H9 (cell line): ENCODE results near the gene ZBTB20. TPM values are rescaled to one million over a fixed set of nuclear protein-coding genes. Genes with fewer than 3 reads are reported as not detected.

Experiments
- DNase-seq: peaks from one replicate; pipeline ENCODE4 v3.0.0-alpha.2; 2017
- H2AFZ ChIP-seq: one replicate; pipeline ENCODE4 v1.6.1; 2013; ENCODE audit warnings: mild to moderate bottlenecking, low read length, control low read depth, moderate library complexity
- H2AK5ac ChIP-seq: 2 replicates; pipeline ENCODE4 v1.6.1; 2013; ENCODE audit warnings: low read length, control low read depth, mixed read lengths; ENCODE audit not compliant: insufficient read length
- H2BK120ac ChIP-seq: one replicate; pipeline ENCODE4 v1.6.1; 2013; ENCODE audit warnings: low read depth, mild to moderate bottlenecking, low read length, control low read depth, inconsistent platforms; ENCODE audit not compliant: poor library complexity, severe bottlenecking
- H2BK12ac ChIP-seq: 2 replicates; pipeline ENCODE4 v1.6.1; 2013; ENCODE audit warnings: low read length, control low read depth, mixed read lengths, low read depth; ENCODE audit not compliant: insufficient read length
- H2BK15ac ChIP-seq: 2 replicates; pipeline ENCODE4 v1.6.1; 2013; ENCODE audit warnings: low read depth, low read length, control low read depth
- H2BK20ac ChIP-seq: one replicate; pipeline ENCODE4 v1.6.1; 2013; ENCODE audit warnings: low read depth, mild to moderate bottlenecking, low read length, control low read depth, inconsistent platforms; ENCODE audit not compliant: poor library complexity, severe bottlenecking
- H2BK5ac ChIP-seq: 2 replicates; pipeline ENCODE4 v1.6.1; 2013; ENCODE audit warnings: low read length, control low read depth, mixed read lengths; ENCODE audit not compliant: insufficient read length
- H3K14ac ChIP-seq: 2 replicates; pipeline ENCODE4 v1.6.1; 2013; ENCODE audit warnings: low read length, control low read depth; ENCODE audit not compliant: insufficient read depth
- H3K18ac ChIP-seq: 2 replicates; pipeline ENCODE4 v1.6.1; 2013; ENCODE audit warnings: low read depth, mild to moderate bottlenecking, mixed read lengths, low read length, control low read depth; ENCODE audit not compliant: insufficient read length
- H3K23ac ChIP-seq: 2 replicates; pipeline ENCODE4 v1.6.1; 2013; ENCODE audit warnings: low read length, control low read depth, mixed read lengths, low read depth; ENCODE audit not compliant: insufficient read length
- H3K23me2 ChIP-seq: 2 replicates; pipeline ENCODE4 v1.6.1; 2013; ENCODE audit warnings: low read depth, mild to moderate bottlenecking, mixed read lengths, low read length, control low read depth; ENCODE audit not compliant: insufficient read length, poor library complexity, severe bottlenecking
- H3K27ac ChIP-seq: 2 replicates; pipeline ENCODE4 v1.5.1; 2013; ENCODE audit warnings: low read length, control low read depth, mixed read lengths, low read depth; ENCODE audit not compliant: insufficient read length
- H3K27me3 ChIP-seq: 2 replicates; pipeline ENCODE4 v1.6.1; 2013; ENCODE audit warnings: low read length, control low read depth, inconsistent platforms; ENCODE audit not compliant: insufficient read depth
- H3K4ac ChIP-seq: 2 replicates; pipeline ENCODE4 v1.6.1; 2013; ENCODE audit warnings: low read depth, mild to moderate bottlenecking, control low read depth, inconsistent platforms, low read length, moderate library complexity
- H3K4me1 ChIP-seq: 2 replicates; pipeline ENCODE4 v1.6.1; 2013; ENCODE audit warnings: low read length, control low read depth, inconsistent platforms; ENCODE audit not compliant: insufficient read depth
- H3K4me2 ChIP-seq: 2 replicates; pipeline ENCODE4 v1.6.1; 2013; ENCODE audit warnings: low read length, control low read depth, mixed read lengths; ENCODE audit not compliant: insufficient read length, insufficient read depth
- H3K56ac ChIP-seq: 2 replicates; pipeline ENCODE4 v1.6.1; 2013; ENCODE audit warnings: low read depth, mild to moderate bottlenecking, mixed read lengths, low read length, control low read depth; ENCODE audit not compliant: insufficient read length
- H3K79me1 ChIP-seq: 2 replicates; pipeline ENCODE4 v1.6.1; 2013; ENCODE audit warnings: low read depth, mild to moderate bottlenecking, moderate library complexity, low read length, control low read depth, inconsistent platforms; ENCODE audit not compliant: insufficient read depth, poor library complexity, severe bottlenecking
- H3K79me2 ChIP-seq: 2 replicates; pipeline ENCODE4 v1.6.1; 2013; ENCODE audit warnings: low read length, control low read depth, inconsistent platforms; ENCODE audit not compliant: insufficient read depth
- H3K9ac ChIP-seq: 2 replicates; pipeline ENCODE4 v1.6.1; 2013; ENCODE audit warnings: low read length, control low read depth, mixed read lengths; ENCODE audit not compliant: insufficient read length; ENCODE audit errors: extremely low read depth
- H3K9me3 ChIP-seq: one replicate; pipeline ENCODE4 v1.6.1; 2013; ENCODE audit warnings: low read depth, low read length, inconsistent platforms; ENCODE audit not compliant: control insufficient read depth
- H3T11ph ChIP-seq: one replicate; pipeline ENCODE4 v1.6.1; 2013; ENCODE audit warnings: mild to moderate bottlenecking, low read length, control low read depth, inconsistent platforms
- H4K20me1 ChIP-seq: one replicate; pipeline ENCODE4 v1.6.1; 2013; ENCODE audit not compliant: control insufficient read depth, insufficient read length, insufficient read depth
- H4K5ac ChIP-seq: 2 replicates; pipeline ENCODE4 v1.6.1; 2013; ENCODE audit warnings: low read depth, mild to moderate bottlenecking, mixed read lengths, low read length, control low read depth; ENCODE audit not compliant: insufficient read length
- H4K8ac ChIP-seq: replicated peaks from 2 replicates; pipeline ENCODE4 v1.6.1; 2013; ENCODE audit warnings: low read length, control low read depth, mixed read lengths, low read depth; ENCODE audit not compliant: insufficient read length
- H4K91ac ChIP-seq: 2 replicates; pipeline ENCODE4 v1.6.1; 2013; ENCODE audit warnings: low read depth, mild to moderate bottlenecking, moderate library complexity, mixed read lengths, low read length, control low read depth; ENCODE audit not compliant: insufficient read length
- H3K27ac Mint-ChIP-seq, 3 experiments: 2 replicates in 2 of 3; 3 replicates in 1 of 3; pipeline ENCODE4 v1.8.0; 2020 to 2021; ENCODE audit warnings: mixed read lengths in 3 of 3, mild to moderate bottlenecking in 1 of 3, moderate library complexity in 1 of 3
- H3K27me3 Mint-ChIP-seq: 2 replicates; pipeline ENCODE4 v1.8.0; 2021; ENCODE audit warnings: low read depth, mild to moderate bottlenecking, moderate library complexity, mixed read lengths
- H3K36me3 Mint-ChIP-seq, 3 experiments: 2 replicates in 2 of 3; 3 replicates in 1 of 3; pipeline ENCODE4 v1.8.0; 2020 to 2021; ENCODE audit warnings: low read depth in 3 of 3, mixed read lengths in 3 of 3; ENCODE audit not compliant: insufficient read depth in 1 of 3
- H3K4me1 Mint-ChIP-seq, 2 experiments: 2 replicates each; pipeline ENCODE4 v1.8.0; 2020; ENCODE audit warnings: mixed read lengths in 2 of 2
- H3K4me3 Mint-ChIP-seq, 2 experiments: 2 replicates in 1 of 2; 3 replicates in 1 of 2; pipeline ENCODE4 v1.8.0; 2020 to 2021; ENCODE audit warnings: mild to moderate bottlenecking in 2 of 2, mixed read lengths in 2 of 2, moderate library complexity in 1 of 2
- H3K9me3 Mint-ChIP-seq, 2 experiments: 2 replicates in 1 of 2; 3 replicates in 1 of 2; pipeline ENCODE4 v1.8.0; 2020; ENCODE audit warnings: mild to moderate bottlenecking in 2 of 2, mixed read lengths in 2 of 2, moderate library complexity in 1 of 2
- WGBS: extraction: QIAGEN DNeasy Blood & Tissue Kit; methylation state at CpG from one replicate; pipeline ENCODE4 v1.1.7; 2013; ENCODE audit warnings: missing lambda C conversion rate, low lambda C conversion rate, mixed read lengths; ENCODE audit not compliant: insufficient read length; ENCODE audit errors: extremely low coverage; 5-methylcytosine and 5-hydroxymethylcytosine counted together
- total RNA-seq: library from RNA; stranded (reverse); gene quantifications from 2 replicates; pipeline ENCODE4 v1.2.1, GENCODE V29; 2021
- TF ChIP-seq, protein P1 (sequence below): fragments of 200-600 bp; sonication (generic); conservative IDR thresholded peaks from 3 replicates; pipeline ENCODE4 v1.8.0; 2021; ENCODE audit warnings: antibody characterized with exemption, mild to moderate bottlenecking

The ZBTB20 gene
- total RNA-seq, 1 experiment from 2014 or later = 0.70 TPM

DNA sequence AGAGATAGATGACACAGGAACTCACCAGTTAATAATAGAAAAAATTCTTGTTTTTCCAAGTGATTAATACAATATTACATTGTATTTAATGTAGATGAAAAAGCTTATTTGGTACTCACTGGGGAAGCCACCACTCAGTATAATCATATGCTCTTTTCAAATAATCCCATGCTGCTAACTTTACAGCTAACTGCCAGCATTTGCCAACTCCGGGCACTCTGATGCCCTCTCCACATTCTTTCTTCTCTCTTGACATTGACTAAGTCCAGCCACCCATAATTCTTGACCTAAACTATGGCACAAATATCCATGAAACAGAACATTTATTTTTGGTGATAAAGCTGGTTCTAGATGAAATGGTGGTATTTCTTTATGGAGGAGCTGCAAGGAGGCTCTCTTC is 384.9 kb downstream of the ZBTB20 start:
- no CpG with 5 or more reads among the region's 1 CpG for WGBS
- DNase-seq = no peak
- no peak overlapping the region for H3K27ac Mint-ChIP-seq

More for the DNA sequence above, 384.9 kb downstream of the ZBTB20 start:
- Histone ChIP-seq H4K8ac (no peak overlapping the region), H3K27ac (no peak overlapping the region), H3K9me3 (no peaks in the 10 kb centered on the region), H3K14ac (no peak overlapping the region), H3K79me2 (no peaks in the 10 kb centered on the region), H3K79me1 (no peaks in the 10 kb centered on the region), H3K4me1 (no peaks in the 10 kb centered on the region), H4K91ac (no peak overlapping the region), H3K27me3 (no peaks in the 10 kb centered on the region), H2BK5ac (no peak overlapping the region), H3K4me2 (no peak overlapping the region), H3K9ac (no peak overlapping the region), H2AFZ (no peak overlapping the region), H3K23me2 (no peaks in the 10 kb centered on the region), H3K56ac (no peak overlapping the region), H4K20me1 (no peaks in the 10 kb centered on the region), H4K5ac (no peak overlapping the region), H2BK20ac (no peak overlapping the region), H2BK15ac (no peak overlapping the region), H3K4ac (no peak overlapping the region), H2BK120ac (no peak overlapping the region), H2BK12ac (no peak overlapping the region), H2AK5ac (no peak overlapping the region), H3T11ph (no peak overlapping the region), H3K18ac (no peak overlapping the region), H3K23ac (no peak overlapping the region)
- Mint-ChIP-seq H3K4me1 (0 out of 4 replicates have a peak, but pooled peaks cover 0 to 2% of the 10 kb centered on the region in 2 experiments), H3K9me3 (no peaks in the 10 kb centered on the region), H3K4me3 (no peak overlapping the region), H3K36me3 (no peaks in the 10 kb centered on the region), H3K27me3 (no peaks in the 10 kb centered on the region)
- TF ChIP-seq, protein P1, sequence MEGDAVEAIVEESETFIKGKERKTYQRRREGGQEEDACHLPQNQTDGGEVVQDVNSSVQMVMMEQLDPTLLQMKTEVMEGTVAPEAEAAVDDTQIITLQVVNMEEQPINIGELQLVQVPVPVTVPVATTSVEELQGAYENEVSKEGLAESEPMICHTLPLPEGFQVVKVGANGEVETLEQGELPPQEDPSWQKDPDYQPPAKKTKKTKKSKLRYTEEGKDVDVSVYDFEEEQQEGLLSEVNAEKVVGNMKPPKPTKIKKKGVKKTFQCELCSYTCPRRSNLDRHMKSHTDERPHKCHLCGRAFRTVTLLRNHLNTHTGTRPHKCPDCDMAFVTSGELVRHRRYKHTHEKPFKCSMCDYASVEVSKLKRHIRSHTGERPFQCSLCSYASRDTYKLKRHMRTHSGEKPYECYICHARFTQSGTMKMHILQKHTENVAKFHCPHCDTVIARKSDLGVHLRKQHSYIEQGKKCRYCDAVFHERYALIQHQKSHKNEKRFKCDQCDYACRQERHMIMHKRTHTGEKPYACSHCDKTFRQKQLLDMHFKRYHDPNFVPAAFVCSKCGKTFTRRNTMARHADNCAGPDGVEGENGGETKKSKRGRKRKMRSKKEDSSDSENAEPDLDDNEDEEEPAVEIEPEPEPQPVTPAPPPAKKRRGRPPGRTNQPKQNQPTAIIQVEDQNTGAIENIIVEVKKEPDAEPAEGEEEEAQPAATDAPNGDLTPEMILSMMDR = no peak
